T47D (cell line): Measurements from ENCODE around the gene GNA12.

Source experiments
- DNase-seq, 2 experiments: peaks; one replicate each; pipeline versions ENCODE4 v3.0.0 to v3.0.0-alpha.2; 2011 to 2012; ENCODE audit warnings: low read depth in 1 of 2, low spot score in 1 of 2
- JUND ChIP-seq: IDR thresholded peaks from 2 replicates; pipeline ENCODE4 v1.6.1; 2012; ENCODE audit warnings: low read depth
- in situ Hi-C: cut with HindIII; loops from 2 replicates; pipeline ENCODE4 v1.10.0; 2016; ENCODE audit warnings: low sequenced_read_pairs, low pct_unique_long_range_greater_than_20kb

GNA12 gene

GRCh38 chr7:2841907-2842306 is 2.2 kb downstream of the GNA12 start:
- no peak for TF ChIP-seq JUND
- DNase-seq, result no peak
- in situ Hi-C loops, result no loop called here

GRCh38 chr7:2840458-2840857 is 3.6 kb downstream of the GNA12 start:
- in situ Hi-C loops, result no loop called here
- no peak for DNase-seq
- no peak for TF ChIP-seq JUND

- in situ Hi-C loops, result no loop called here
- no peak for TF ChIP-seq JUND
- no peak for DNase-seq
Measured at GRCh38 chr7:2838873-2839578, 5.1 kb downstream of the GNA12 start.

- in situ Hi-C loops, result no loop called here
- DNase-seq, result no peak
- TF ChIP-seq JUND, result no peak
Measured at GRCh38 chr7:2838451-2838850, 5.7 kb downstream of the GNA12 start.

GRCh38 chr7:2837496-2837895 is 6.6 kb downstream of the GNA12 start:
- in situ Hi-C loops, result no loop called here
- DNase-seq, result no peak
- no peak for TF ChIP-seq JUND

- in situ Hi-C loops, result no loop called here
- no peak for TF ChIP-seq JUND
- DNase-seq, result peak in 1 of 2 experiments; percentile 26
Measured at GRCh38 chr7:2834748-2835441, 9.2 kb downstream of the GNA12 start.

GRCh38 chr7:2833083-2833910 is 10.8 kb downstream of the GNA12 start:
- in situ Hi-C loops, result no loop called here
- no peak for DNase-seq
- no peak for TF ChIP-seq JUND

- no peak for DNase-seq
- in situ Hi-C loops, result no loop called here
- TF ChIP-seq JUND, result no peak
Measured at GRCh38 chr7:2832461-2832860, 11.6 kb downstream of the GNA12 start.

GRCh38 chr7:2830609-2831376 is 13.3 kb downstream of the GNA12 start:
- no peak for TF ChIP-seq JUND
- DNase-seq, result no peak
- in situ Hi-C loops, result no loop called here

- in situ Hi-C loops, result no loop called here
- DNase-seq, result no peak
- no peak for TF ChIP-seq JUND
Measured at GRCh38 chr7:2829040-2829439, 15.1 kb downstream of the GNA12 start.

GRCh38 chr7:2826771-2827170 is 17.3 kb downstream of the GNA12 start:
- no peak for DNase-seq
- in situ Hi-C loops, result no loop called here
- no peak for TF ChIP-seq JUND

GRCh38 chr7:2825559-2826227 is 18.4 kb downstream of the GNA12 start:
- no peak for DNase-seq
- in situ Hi-C loops, result no loop called here
- TF ChIP-seq JUND, result no peak
